NCI-H226 (cell line): ENCODE results near the gene IL31.
"Not testable (repeated sequence)": the region's sequence is repeated elsewhere in the genome, so short reads cannot be mapped to it uniquely, and the experiment has no call there.

Experiments used
- DNase-seq: peaks from one replicate; pipeline ENCODE4 v3.0.0-alpha.2; 2015

The IL31 gene

GRCh38 chr12:122174155-122174845 is at the start of gene IL31:
TSS of gene IL31 (minus strand) at chr12:122174221. CDS start at chr12:122174172, 49 bp downstream.
- DNase-seq = no peak

- DNase-seq = no peak
Observed at GRCh38 chr12:122216445-122216844, 42.4 kb upstream of the IL31 start.

DNA sequence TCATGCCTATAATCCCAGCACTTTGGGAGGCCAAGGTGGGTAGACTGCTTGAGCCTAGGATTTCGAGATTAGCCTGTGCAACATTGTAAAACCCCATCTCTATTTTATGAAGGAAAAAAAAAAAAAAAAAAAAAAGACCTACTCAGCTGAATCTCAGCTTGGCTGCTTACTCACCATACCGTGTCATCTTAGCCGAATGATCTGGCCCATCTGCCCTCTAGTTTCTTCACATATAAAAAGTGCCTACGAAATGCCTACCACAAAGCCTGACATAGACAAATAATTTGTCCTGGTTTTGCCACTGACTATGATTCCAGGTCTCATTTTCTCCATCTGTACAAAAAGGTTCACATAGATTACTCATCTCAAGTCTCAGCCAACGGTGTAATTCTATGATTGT is 41.8 kb upstream of the IL31 start:
- no peak for DNase-seq

DNA sequence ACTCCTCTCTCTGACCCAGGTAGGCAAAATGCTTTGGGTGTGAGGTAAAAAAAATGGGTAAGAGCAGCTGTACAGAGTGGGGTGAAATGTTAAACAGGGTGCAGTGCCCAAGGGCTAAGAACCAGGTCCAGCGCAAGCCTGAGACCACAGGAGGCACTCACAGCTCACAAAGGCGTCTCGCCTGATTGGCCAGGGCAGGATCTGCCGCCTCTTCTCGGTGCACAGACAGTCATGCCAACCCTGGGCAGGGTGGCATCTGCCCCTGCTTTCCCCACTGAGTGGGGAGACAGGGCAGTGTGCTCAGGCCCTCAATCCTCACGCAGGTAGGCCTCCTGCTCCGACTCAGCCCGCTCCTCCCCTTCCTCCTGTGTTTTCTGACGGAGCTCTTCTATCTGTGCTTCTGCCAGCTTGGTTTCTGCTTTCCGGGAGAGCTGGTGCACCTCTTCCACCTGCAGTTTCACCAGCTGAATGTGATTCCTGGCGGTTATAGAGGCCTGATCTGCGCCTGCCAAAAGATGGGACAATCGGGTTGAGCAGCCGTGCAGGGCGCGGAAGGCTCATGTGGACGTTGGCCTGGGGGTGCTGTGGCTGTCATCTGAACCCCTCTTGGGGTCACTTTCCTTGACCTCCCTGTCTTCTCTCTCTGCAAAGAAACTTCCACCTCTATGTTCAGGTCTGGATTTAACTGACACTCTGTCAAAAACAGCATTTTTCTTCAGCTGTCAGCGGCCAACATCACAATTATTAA is 34.2 kb upstream of the IL31 start:
- DNase-seq = no peak

- no peak for DNase-seq
Observed at GRCh38 chr12:122207391-122207790, 33.4 kb upstream of the IL31 start.

DNA sequence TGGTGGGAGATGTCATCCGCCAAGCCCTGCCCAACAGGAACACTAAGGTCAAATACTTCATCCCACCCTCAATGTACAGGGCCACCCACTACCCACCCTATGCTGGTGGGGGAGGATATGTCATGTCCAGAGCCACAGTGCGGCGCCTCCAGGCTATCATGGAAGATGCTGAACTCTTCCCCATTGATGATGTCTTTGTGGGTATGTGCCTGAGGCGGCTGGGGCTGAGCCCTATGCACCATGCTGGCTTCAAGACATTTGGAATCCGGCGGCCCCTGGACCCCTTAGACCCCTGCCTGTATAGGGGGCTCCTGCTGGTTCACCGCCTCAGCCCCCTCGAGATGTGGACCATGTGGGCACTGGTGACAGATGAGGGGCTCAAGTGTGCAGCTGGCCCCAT is 33.0 kb upstream of the IL31 start:
- DNase-seq = no peak

DNA sequence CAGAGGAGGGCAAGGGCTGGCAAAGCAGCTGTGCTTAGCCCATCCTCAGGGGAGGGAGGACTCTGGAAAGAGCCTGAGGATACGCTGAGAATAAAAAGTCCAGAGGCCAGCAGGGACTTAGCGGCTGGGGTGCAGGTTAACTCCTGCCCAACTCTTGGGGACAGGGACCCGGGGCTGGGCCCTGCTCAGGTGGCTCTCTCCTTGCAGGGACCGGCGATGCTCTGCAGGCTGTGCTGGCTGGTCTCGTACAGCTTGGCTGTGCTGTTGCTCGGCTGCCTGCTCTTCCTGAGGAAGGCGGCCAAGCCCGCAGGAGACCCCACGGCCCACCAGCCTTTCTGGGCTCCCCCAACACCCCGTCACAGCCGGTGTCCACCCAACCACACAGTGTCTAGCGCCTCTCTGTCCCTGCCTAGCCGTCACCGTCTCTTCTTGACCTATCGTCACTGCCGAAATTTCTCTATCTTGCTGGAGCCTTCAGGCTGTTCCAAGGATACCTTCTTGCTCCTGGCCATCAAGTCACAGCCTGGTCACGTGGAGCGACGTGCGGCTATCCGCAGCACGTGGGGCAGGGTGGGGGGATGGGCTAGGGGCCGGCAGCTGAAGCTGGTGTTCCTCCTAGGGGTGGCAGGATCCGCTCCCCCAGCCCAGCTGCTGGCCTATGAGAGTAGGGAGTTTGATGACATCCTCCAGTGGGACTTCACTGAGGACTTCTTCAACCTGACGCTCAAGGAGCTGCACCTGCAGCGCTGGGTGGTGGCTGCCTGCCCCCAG is 32.3 kb upstream of the IL31 start:
- DNase-seq = no peak

- no peak for DNase-seq
Observed at GRCh38 chr12:122205053-122205925, 31.3 kb upstream of the IL31 start.

GRCh38 chr12:122204167-122205052 is 30.4 kb upstream of the IL31 start:
- no peak for DNase-seq

GRCh38 chr12:122203301-122204166 is 29.5 kb upstream of the IL31 start, which contains the start of gene B3GNT4:
TSS of gene B3GNT4 (plus strand) at chr12:122203709. CDS start at chr12:122204619, 910 bp downstream.
- peak; percentile 57 for DNase-seq

- DNase-seq = not testable (repeated sequence)
Observed at GRCh38 chr12:122202811-122203210, 28.8 kb upstream of the IL31 start.

- no peak for DNase-seq
Observed at GRCh38 chr12:122202017-122202416, 28.0 kb upstream of the IL31 start.

DNA sequence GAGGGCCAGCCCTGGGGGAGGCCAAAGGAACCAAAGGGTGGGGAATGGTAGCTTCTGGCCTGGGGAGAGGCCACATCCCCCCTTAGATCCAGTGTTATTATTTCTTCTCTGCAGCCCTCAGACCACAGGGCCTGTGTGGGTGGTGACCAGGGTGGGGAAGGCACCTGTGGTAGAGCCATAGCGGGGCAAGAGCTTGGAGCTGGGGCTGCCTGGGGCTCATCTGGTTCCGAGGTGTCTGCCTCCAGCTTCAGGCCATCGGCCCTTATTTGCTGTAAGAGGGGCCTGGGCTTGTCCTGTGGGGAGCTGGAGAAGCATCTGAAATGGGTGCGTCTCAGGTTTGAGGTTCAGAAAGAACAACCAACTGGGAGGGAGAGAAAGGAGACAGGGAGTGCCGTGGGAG is 27.4 kb upstream of the IL31 start:
- DNase-seq = no peak

DNA sequence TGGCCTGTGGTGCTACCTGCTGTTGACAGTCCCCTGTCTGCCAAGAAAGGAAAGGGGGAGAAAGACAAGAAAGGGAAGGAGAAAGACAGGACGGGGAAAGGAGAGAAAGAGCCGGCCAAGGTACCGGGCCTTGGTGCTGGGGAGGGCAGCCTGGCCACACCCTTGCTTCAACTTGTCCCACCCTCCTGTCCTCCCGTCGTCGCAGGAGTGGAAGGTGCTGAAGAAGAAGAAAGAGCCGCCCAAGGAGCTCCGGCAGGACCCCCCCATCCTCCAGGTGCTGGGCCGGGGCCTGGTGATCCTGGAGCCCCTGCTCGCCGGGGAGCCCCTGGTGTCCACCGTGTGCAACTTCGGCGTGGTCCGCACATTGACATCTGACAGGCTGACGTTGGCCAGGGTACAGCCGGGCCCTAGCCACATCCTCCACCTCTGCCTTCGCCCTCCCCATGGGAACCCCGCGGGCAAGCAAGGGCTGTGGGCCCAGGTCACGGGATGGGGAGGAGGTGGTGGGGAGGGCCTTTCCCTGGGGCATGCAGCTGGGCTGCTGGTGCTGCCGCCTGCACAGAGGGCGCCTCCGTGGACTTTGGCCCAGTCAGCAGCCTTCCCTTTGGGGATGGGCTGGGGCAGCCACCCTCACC is 26.6 kb upstream of the IL31 start:
- DNase-seq = no peak

DNA sequence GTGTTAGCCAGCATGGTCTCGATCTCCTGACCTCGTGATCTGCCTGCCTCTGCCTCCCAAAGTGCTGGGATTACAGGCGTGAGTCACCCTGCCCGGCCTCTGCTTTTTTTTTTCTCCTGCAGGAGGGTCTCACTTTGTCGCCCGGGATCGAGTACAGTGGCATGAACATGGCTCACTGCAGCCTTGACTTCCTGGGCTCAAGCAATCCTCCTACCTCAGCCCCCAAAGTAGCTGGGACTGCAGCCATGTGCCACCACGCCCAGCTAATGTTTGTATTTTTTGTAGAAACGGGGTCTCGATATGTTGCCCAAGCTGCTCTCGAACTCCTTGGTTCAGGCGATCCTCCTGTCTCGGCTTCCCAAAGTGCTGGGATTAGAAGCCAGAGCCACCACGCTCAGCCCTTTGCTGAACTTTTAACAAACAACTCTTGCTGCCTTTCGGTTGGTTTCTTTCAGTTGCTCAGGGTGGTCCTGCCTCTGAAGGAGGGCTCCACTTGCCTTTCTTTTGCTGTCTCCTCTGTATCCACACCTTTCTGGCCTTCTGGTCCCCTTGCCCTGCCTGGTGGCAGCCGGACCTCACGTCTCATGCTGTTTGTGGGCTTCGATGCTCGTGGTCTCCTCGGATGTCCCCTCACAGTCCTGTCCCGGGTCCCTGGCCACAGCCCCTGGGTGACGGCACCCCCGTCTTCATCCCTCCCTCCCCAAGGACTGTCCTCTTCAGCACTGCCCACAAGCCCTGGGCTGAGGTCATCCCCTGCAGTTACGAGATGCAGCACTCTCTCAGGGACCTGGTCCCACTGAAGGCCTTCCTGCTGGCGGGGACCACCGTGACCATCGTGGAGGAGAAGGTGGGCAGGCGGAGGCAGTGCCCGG is 25.7 kb upstream of the IL31 start:
- no peak for DNase-seq

DNA sequence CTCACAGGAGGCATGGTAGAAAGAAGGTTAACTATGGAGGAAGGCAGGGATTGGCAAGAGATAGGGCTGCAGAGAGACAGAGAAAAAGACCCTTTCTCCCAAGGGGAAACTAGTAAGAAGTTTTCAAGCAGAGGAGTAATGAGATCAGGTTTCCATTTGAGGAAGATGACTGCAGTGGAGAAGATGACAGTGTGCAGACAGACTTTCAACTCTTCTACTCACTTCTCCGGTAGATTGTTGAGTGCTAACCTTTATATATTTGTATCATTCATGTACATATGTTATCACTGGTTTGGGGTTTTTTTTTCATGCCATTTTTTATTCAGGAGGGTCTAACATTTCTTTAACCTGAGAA is 23.6 kb upstream of the IL31 start:
- DNase-seq = no peak

DNA sequence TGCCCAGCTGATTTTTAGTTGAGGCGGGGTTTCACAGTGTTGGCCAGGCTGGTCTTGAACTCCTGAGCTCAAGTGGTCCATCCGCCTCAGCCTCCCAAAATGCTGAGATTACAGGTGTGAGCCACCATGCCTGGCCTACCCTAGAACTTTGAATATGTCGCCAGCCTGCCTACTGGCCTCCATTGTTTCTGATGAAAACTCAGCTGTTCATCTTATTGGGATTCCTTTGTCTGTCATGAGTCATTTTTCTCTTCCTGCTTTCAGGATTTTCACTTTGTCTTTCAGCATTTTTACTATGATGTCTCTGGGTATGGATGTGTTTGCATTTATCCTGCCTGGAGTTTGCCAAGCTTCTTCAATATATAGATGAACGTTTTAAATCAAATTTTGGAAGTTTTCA is 21.4 kb upstream of the IL31 start:
- no peak for DNase-seq

GRCh38 chr12:122194804-122195203 is 20.8 kb upstream of the IL31 start:
- no peak for DNase-seq

DNA sequence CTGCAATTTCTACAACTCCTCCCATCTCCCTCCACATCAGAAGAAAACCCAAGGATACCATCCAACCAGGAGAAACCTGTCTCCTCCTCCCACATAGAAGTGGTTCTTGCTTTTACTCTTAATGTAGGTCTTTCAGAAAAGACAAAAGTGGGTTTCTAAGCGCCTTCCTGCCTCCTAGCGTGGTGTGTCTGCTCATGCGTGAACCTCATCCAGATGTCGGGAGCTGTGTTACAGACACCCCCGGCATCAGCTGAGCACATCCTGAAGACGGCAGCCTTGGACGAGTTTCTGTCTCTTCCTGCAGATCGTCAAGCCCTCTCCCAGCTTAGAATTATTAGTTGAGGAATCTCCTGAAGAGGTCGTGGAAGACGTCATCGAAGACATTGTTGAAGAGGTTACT is 18.4 kb upstream of the IL31 start:
- DNase-seq = no peak
